ENCODE measurements around the gene MYO3B.

MYO3B gene

GRCh38 chr2:170248574-170249393, 70.8 kb downstream of the MYO3B start:
- no peak for TF ChIP-seq CTCF (IDR thresholded peaks at IDR 0.05; ENCODE audit: insufficient read depth, low read length, missing control alignments)
- ChIA-PET CTCF (no interaction called here), POLR2A (interaction anchor here (0.5 kb wide), 1 partner anchor 97 kb away, joined by 3 read pairs; no protein-coding TSS in a partner anchor)
- DNase-seq (ENCODE audit: low read depth, low spot score), result no peak
- H3K4me3 ChIP-seq (ENCODE audit: low read depth, low read length), result no peak overlapping the region

GRCh38 chr2:170249761-170250160, 71.8 kb downstream of the MYO3B start:
- DNase-seq (ENCODE audit: low read depth, low spot score), result no peak
- TF ChIP-seq CTCF (IDR thresholded peaks at IDR 0.05; ENCODE audit: insufficient read depth, low read length, missing control alignments), result no peak
- CTCF ChIA-PET, result no interaction called here
- H3K4me3 ChIP-seq (ENCODE audit: low read depth, low read length), result no peak overlapping the region
- POLR2A ChIA-PET, result no interaction called here

GRCh38 chr2:170250584-170250983, 72.6 kb downstream of the MYO3B start:
- TF ChIP-seq CTCF (IDR thresholded peaks at IDR 0.05; ENCODE audit: insufficient read depth, low read length, missing control alignments), result no peak
- H3K4me3 ChIP-seq (ENCODE audit: low read depth, low read length), result no peak overlapping the region
- ChIA-PET CTCF (no interaction called here), POLR2A (no interaction called here)
- no peak for DNase-seq (ENCODE audit: low read depth, low spot score)

GRCh38 chr2:170252414-170252813, 74.5 kb downstream of the MYO3B start:
- DNase-seq (ENCODE audit: low read depth, low spot score), result no peak
- H3K4me3 ChIP-seq (ENCODE audit: low read depth, low read length), result no peak overlapping the region
- ChIA-PET CTCF (no interaction called here), POLR2A (no interaction called here)
- TF ChIP-seq CTCF (IDR thresholded peaks at IDR 0.05; ENCODE audit: insufficient read depth, low read length, missing control alignments), result no peak

GRCh38 chr2:170253721-170254230, 75.8 kb downstream of the MYO3B start:
- CTCF ChIA-PET, result interaction anchor here (1.8 kb wide), 1 partner anchor 18 kb away, joined by 4 read pairs; no protein-coding TSS in a partner anchor
- DNase-seq (ENCODE audit: low read depth, low spot score), result no peak
- TF ChIP-seq CTCF (IDR thresholded peaks at IDR 0.05; ENCODE audit: insufficient read depth, low read length, missing control alignments), result no peak
- POLR2A ChIA-PET, result no interaction called here
- H3K4me3 ChIP-seq (ENCODE audit: low read depth, low read length), result no peak overlapping the region

GRCh38 chr2:170254293-170254732, 76.4 kb downstream of the MYO3B start:
- CTCF ChIA-PET, result interaction anchor here (1.8 kb wide), 1 partner anchor 18 kb away, joined by 4 read pairs; no protein-coding TSS in a partner anchor
- POLR2A ChIA-PET, result no interaction called here
- DNase-seq (ENCODE audit: low read depth, low spot score), result no peak
- no peak for TF ChIP-seq CTCF (IDR thresholded peaks at IDR 0.05; ENCODE audit: insufficient read depth, low read length, missing control alignments)
- H3K4me3 ChIP-seq (ENCODE audit: low read depth, low read length), result no peak overlapping the region

Measured in AG04449 (cell line).